Mesodermal cell (in vitro differentiated cells): ENCODE data around the gene KLHL20.
"Not testable (repeated sequence)": the region's sequence is repeated elsewhere in the genome, so short reads cannot be mapped to it uniquely, and the experiment has no call there.

ENCODE experiments used
- H3K27ac ChIP-seq: 2 replicates; pipeline ENCODE4 v1.7.0; 2013; ENCODE audit warnings: mild to moderate bottlenecking, low read depth, low read length, moderate library complexity; ENCODE audit not compliant: severe bottlenecking
- H3K36me3 ChIP-seq: 2 replicates; pipeline ENCODE4 v1.7.1; 2013; ENCODE audit warnings: mild to moderate bottlenecking, low read length, moderate library complexity; ENCODE audit not compliant: control insufficient read depth, insufficient read depth
- H3K4me1 ChIP-seq: one replicate; pipeline ENCODE4 v1.7.1; 2013; ENCODE audit warnings: mild to moderate bottlenecking, low read length; ENCODE audit not compliant: insufficient read depth, control insufficient read depth, poor library complexity, severe bottlenecking
- H3K4me3 ChIP-seq: 2 replicates; pipeline ENCODE4 v1.7.0; 2013; ENCODE audit warnings: low read length, control low read depth, mild to moderate bottlenecking; ENCODE audit not compliant: insufficient read depth, poor library complexity, severe bottlenecking; ENCODE audit errors: extremely low read depth
- H3K9me3 ChIP-seq: 2 replicates; pipeline ENCODE4 v1.7.1; 2013; ENCODE audit warnings: mild to moderate bottlenecking, low read length, moderate library complexity; ENCODE audit not compliant: control insufficient read depth
- WGBS, 2 experiments: methylation state at CpG; one replicate each; pipeline ENCODE4 v1.1.5; 2013; ENCODE audit warnings: missing lambda C conversion rate in 2 of 2; ENCODE audit not compliant: insufficient coverage in 2 of 2; 5-methylcytosine and 5-hydroxymethylcytosine counted together

The KLHL20 gene

DNA sequence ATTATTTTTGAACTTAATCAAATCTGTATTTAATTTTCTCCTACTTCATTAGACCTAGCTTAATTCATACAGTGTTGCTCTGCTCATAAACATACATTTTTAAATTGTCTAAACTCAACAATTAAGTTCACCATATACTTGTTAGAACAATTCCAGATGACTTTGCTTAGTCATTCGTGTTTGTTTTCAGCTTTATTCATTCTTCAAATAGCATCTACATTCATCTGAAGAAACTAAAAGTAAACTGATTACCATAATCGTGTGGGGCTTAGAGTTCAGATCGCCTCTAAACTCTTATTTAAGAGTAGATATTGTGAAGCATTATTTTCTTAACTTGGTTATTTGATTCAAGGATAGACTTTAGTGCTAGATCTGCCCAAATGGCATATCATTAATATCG lies 34.4 kb downstream of the KLHL20 start:
- 80 to 100% methylated on average over 1 of the region's 4 CpGs for WGBS, 2 experiments
- H3K9me3 ChIP-seq: no peaks in the 10 kb centered on the region
- peaks cover 14% of the 10 kb centered on the region for H3K36me3 ChIP-seq
- no peak overlapping the region for H3K4me3 ChIP-seq
- no peak overlapping the region for H3K27ac ChIP-seq
- no peaks in the 10 kb centered on the region for H3K4me1 ChIP-seq

DNA sequence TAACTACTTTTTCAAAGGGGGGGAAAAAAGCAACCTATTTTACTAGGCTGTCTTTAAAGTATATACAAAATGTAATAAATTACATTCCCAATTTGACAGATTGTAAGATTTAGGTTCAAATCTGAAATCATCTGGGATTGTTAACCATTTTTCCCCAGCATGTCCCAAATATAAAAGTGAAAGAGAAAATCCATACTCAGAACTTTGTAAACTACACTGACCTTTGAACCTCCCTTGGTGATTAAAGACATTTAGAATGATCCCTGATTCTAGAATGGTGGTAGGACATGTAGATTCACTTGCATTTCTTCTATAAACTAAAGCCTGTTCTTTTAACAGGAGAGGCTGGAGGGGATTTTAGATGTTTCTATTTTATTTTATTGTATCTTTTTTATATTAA lies 39.0 kb downstream of the KLHL20 start:
- Histone ChIP-seq H3K4me3 (no peak overlapping the region), H3K9me3 (no peaks in the 10 kb centered on the region), H3K27ac (no peak overlapping the region), H3K4me1 (no peaks in the 10 kb centered on the region), H3K36me3 (peaks cover 53% of the 10 kb centered on the region)

DNA sequence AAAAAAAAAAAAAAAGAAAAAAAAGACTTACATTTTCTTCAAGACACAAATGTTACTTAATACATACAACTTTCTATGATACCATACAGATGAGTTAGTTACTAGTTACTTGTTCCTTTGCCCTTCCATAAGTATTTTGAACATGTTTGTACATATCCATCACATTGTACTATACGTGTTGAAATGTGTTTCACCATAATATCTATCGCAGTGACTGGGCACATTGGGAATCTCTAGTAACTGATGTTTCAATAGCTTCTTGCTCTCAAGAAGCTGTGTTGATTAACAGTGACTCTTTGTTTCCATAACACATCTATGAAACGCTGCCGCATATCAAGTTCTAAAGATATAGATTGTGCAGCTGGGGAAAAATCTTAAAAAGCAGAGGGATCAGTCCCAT lies 42.9 kb downstream of the KLHL20 start:
- WGBS, 2 experiments: 86 to 96% methylated on average over 1 to 2 of the region's 4 CpGs

DNA sequence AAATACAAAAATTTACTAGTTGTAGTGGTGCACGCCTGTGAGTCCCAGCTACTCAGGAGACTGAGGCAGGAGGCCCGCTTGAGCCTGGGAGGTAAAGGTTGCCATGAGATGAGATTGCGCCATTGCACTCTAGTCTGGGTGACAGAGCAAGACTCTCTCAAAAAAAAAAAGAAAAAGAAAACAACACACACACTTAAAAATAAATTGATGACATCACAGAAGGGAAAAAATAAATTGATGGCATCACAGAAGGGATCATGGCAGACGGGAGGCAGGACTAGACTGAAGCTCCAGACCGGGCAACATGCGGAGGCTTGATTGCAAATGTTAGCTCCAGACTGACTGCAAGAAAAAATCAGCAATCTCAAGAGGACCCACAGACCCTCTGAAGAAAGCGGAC lies 43.3 kb downstream of the KLHL20 start:
- H3K27ac ChIP-seq: no peak overlapping the region
- peaks cover 6% of the 10 kb centered on the region for H3K9me3 ChIP-seq
- no peak overlapping the region for H3K4me3 ChIP-seq
- 96% methylated on average over 3 of the region's 7 CpGs; no CpG with 5 or more reads in 1 of the 2 experiments for WGBS, 2 experiments
- H3K4me1 ChIP-seq: no peaks in the 10 kb centered on the region
- H3K36me3 ChIP-seq: peaks cover 65% of the 10 kb centered on the region

More for the DNA sequence above, 42.9 kb downstream of the KLHL20 start:
- Histone ChIP-seq H3K27ac (no peak overlapping the region), H3K36me3 (peaks cover 69% of the 10 kb centered on the region), H3K4me1 (no peaks in the 10 kb centered on the region), H3K9me3 (peaks cover 6% of the 10 kb centered on the region), H3K4me3 (no peak overlapping the region)

DNA sequence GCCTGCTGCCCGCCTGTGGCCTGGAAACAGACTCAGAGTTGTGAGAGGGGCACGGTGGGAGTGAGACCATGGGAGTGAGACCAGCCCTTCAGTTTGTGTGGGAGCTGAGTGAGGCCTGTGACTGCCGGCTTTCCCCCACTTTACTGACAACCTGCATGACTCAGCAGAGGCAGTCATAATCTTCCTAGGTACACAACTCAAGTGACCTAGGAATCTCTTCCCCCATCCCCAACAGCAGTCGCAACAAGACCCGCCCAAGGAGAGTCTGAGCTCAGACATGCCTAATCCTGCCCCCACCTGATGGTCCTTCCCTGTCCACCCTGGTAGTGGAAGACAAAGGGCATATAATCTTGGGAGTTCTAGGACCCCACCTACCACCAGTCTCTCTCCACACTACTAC lies 44.2 kb downstream of the KLHL20 start:
- no peak overlapping the region for H3K27ac ChIP-seq
- peaks cover 6% of the 10 kb centered on the region for H3K9me3 ChIP-seq
- no peaks in the 10 kb centered on the region for H3K4me1 ChIP-seq
- H3K36me3 ChIP-seq: peaks cover 60% of the 10 kb centered on the region
- H3K4me3 ChIP-seq: no peak overlapping the region
- WGBS, 2 experiments: 96 to 97% methylated on average over 3 to 5 of the region's 5 CpGs

DNA sequence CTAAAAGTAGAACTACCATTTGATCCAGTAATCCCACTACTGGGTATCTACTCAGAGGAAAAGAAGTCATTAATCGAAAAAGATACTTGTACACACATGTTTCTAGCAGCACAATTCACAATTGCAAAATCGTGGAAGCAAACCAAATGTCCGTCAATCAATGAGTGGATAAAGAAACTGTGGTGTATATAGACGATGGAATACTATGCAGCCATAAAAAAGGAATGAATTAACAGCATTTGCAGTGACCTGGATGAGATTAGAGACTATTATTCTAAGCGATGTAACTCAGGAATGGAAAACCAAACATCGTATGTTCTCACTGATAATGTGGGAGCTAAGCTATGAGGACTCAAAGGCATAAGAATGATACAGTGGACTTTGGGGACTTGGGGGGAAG lies 49.5 kb downstream of the KLHL20 start:
- H3K4me3 ChIP-seq, H3K27ac ChIP-seq, H3K4me1 ChIP-seq: not testable (repeated sequence)
- H3K9me3 ChIP-seq: peaks cover 10% of the 10 kb centered on the region
- peaks cover 22% of the 10 kb centered on the region for H3K36me3 ChIP-seq
- WGBS, 2 experiments: 93 to 97% methylated on average over 5 of the region's 6 CpGs

DNA sequence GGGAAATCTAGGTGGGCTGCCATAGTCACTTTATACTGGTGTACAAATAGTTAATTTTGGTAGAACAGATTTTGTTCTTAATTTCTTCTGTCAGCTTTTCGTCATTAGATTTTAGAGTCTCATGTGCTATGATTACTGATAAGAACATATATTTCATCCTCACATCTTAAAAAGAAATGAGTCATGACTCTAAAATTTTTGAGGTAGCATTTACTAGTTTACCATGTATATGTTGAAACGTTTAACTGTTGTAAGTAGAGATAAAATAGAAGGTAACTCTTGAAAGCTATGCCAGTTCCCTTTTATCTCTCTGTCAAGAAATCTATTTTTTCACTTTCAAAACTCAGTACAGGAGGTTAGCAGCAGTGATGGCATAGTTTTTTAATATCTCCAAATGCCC lies 53.4 kb downstream of the KLHL20 start:
- peaks cover 6% of the 10 kb centered on the region for H3K36me3 ChIP-seq
- peaks cover 4% of the 10 kb centered on the region for H3K9me3 ChIP-seq
- H3K4me3 ChIP-seq: no peak overlapping the region
- WGBS, 2 experiments: no CpG with 5 or more reads among the region's 2 CpGs
- no peaks in the 10 kb centered on the region for H3K4me1 ChIP-seq
- no peak overlapping the region for H3K27ac ChIP-seq

DNA sequence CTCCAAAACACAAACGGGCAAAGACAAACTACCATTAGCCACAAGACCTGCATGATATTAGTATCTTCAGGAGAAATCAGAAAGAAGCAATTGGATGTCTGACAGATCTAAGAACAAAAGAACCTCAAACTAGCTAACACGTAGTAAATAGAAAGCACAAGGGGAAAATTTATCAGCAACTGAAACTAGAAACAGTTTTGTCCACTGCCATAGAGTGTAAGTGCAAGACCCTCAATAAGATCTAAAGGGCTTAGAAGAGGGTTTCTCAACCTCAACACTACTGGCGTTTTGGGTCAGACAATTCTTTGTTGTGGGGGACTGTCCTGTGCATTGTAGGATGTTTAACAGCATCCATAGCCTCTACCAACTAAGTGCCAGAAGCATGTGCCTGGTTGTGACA lies 54.0 kb downstream of the KLHL20 start:
- peaks cover 4% of the 10 kb centered on the region for H3K9me3 ChIP-seq
- H3K4me3 ChIP-seq: no peak overlapping the region
- no peaks in the 10 kb centered on the region for H3K4me1 ChIP-seq
- WGBS, 2 experiments: no CpG with 5 or more reads among the region's 3 CpGs
- no peak overlapping the region for H3K27ac ChIP-seq
- peaks cover 6% of the 10 kb centered on the region for H3K36me3 ChIP-seq

DNA sequence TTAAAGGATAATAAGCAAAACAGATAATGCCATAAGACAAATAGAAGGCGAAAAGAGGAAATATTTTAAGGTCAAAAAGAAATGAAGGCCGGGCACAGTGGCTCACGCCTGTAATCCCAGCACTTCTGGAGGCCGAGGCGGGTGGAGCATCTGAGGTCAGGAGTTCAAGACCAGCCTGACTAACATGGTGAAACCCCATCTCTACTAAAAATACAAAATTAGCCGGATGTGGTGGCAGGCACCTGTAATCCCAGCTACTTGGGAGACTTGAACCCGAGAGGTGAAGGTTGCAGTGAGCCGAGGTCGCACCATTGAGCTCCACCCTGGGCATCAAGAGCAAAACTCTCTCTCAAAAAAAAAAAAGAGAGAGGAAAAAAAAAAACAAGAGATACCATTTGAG lies 55.5 kb downstream of the KLHL20 start:
- not testable (repeated sequence) for H3K4me3 ChIP-seq, H3K27ac ChIP-seq, H3K9me3 ChIP-seq, H3K4me1 ChIP-seq
- 91 to 96% methylated on average over 4 to 5 of the region's 9 CpGs for WGBS, 2 experiments
- peaks cover 12% of the 10 kb centered on the region for H3K36me3 ChIP-seq

DNA sequence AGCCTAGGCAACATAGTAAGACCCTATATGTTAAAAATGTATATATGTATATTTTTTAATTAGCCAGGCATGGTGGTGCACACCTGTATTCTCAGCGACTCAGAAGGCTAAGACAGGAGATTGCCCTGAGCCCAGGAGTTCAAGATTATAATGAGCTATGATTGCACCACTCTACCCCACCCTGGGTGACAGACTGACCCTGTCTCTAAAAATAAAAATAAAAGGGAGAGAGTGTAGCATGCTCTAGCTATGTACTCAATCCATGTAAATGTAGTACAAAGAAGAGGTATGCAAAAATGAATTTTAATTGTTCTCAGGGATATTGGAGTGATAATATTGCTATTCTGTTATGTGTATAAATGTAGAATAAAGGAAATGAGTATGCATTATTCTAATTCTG lies 56.8 kb downstream of the KLHL20 start:
- H3K36me3 ChIP-seq: peaks cover 18% of the 10 kb centered on the region
- H3K27ac ChIP-seq: no peak overlapping the region
- WGBS, 2 experiments: no CpG with 5 or more reads among the region's 1 CpG
- no peak overlapping the region for H3K4me3 ChIP-seq
- no peaks in the 10 kb centered on the region for H3K9me3 ChIP-seq
- no peaks in the 10 kb centered on the region for H3K4me1 ChIP-seq

DNA sequence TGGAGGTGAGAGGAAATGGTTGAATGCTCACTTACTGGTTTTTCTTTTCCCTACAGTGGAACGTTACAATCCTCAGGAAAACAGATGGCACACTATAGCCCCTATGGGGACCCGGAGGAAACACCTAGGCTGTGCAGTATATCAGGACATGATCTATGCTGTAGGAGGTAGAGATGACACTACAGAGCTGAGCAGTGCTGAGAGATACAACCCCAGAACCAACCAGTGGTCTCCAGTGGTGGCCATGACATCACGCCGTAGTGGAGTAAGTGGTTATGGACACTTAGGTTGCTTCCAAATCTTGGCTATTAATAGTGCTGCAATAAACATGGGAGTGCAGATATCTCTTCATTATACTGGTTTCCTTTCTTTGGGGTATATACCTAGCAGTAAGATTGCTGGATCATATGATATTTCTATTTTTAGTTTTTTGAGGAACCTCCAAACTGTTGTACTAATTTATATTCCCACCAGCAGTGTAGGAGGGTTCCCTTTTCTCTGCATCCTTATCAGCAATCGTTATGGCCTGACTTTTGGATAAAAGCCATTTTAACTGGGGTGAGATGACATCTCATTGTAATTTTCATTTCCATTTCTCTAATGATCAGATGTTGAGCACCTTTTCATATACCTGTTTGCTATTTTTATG lies 60.9 kb downstream of the KLHL20 start:
- Histone ChIP-seq H3K4me1 (no peaks in the 10 kb centered on the region), H3K4me3 (no peak overlapping the region), H3K27ac (no peak overlapping the region), H3K36me3 (peaks cover 45% of the 10 kb centered on the region), H3K9me3 (no peaks in the 10 kb centered on the region)
- WGBS, 2 experiments: 100% methylated on average over 1 to 2 of the region's 5 CpGs
